A549 treated with DMSO at 1 μM for 4 hours (cell line): ENCODE measurements around the gene MICAL2. TPM values are rescaled to one million over a fixed set of nuclear protein-coding genes. Genes with fewer than 3 reads are reported as not detected.

Experiments
- total RNA-seq: library from RNA; stranded (reverse); fragments of 200-300 nt; extraction: Qiagen RNA extraction; gene quantifications from 5 replicates; pipeline ENCODE4 v1.2.3, GENCODE V29; 2022; ENCODE audit warnings: low read depth

Gene MICAL2, protein sequence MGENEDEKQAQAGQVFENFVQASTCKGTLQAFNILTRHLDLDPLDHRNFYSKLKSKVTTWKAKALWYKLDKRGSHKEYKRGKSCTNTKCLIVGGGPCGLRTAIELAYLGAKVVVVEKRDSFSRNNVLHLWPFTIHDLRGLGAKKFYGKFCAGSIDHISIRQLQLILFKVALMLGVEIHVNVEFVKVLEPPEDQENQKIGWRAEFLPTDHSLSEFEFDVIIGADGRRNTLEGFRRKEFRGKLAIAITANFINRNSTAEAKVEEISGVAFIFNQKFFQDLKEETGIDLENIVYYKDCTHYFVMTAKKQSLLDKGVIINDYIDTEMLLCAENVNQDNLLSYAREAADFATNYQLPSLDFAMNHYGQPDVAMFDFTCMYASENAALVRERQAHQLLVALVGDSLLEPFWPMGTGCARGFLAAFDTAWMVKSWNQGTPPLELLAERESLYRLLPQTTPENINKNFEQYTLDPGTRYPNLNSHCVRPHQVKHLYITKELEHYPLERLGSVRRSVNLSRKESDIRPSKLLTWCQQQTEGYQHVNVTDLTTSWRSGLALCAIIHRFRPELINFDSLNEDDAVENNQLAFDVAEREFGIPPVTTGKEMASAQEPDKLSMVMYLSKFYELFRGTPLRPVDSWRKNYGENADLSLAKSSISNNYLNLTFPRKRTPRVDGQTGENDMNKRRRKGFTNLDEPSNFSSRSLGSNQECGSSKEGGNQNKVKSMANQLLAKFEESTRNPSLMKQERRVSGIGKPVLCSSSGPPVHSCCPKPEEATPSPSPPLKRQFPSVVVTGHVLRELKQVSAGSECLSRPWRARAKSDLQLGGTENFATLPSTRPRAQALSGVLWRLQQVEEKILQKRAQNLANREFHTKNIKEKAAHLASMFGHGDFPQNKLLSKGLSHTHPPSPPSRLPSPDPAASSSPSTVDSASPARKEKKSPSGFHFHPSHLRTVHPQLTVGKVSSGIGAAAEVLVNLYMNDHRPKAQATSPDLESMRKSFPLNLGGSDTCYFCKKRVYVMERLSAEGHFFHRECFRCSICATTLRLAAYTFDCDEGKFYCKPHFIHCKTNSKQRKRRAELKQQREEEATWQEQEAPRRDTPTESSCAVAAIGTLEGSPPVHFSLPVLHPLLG
- 86.9 to 120 TPM (median 99.2 TPM) in 5 replicates for total RNA-seq

GRCh38 chr11:12110201-12110713 is at the start of gene MICAL2:
TSS of gene MICAL2 (plus strand) at chr11:12110590. CDS start at chr11:12162156, 51,566 bp downstream.

Other genes with a start within 250 kb of the MICAL2 start
- gene DKK3, start 102.0 kb upstream of the MICAL2 start, total RNA-seq: 10.7 to 15.7 TPM (median 13.4 TPM) in 5 replicates